IMR-90 (cell line): ENCODE measurements around the gene MYL11. TPM values are rescaled to one million over a fixed set of nuclear protein-coding genes. Genes with fewer than 3 reads are reported as not detected.

Experiments
- ATAC-seq: fragments of 200-7000 bp; cut with Tn5 transposase; 2 replicates; pipeline ENCODE4 v1.9.1; 2020; ENCODE audit warnings: low read depth, mild to moderate bottlenecking, moderate library complexity
- BruUV-seq: library from RNA; stranded (reverse); fragments of 400-500 nt; replicated peaks from 2 replicates; lab custom pipeline; 2021; lab: Mats Ljungman, UMichigan
- CTCF ChIA-PET: fragments of 300-600 bp; formaldehyde crosslinking; extraction: SDS; loops from one replicate; lab custom pipeline; 2021; ENCODE audit warnings: antibody characterized with exemption; lab: Yijun Ruan, JAX
- POLR2A ChIA-PET: fragments of 300-600 bp; sonication (Branson Sonifier 250); formaldehyde crosslinking; loops from one replicate; lab custom pipeline; 2022; ENCODE audit warnings: antibody characterized with exemption; ENCODE audit not compliant: unreplicated experiment; lab: Charles Lee
- DNase-seq: peaks from one replicate; pipeline ENCODE4 v3.0.0; 2013
- H2AFZ ChIP-seq: replicated peaks from 2 replicates; pipeline ENCODE3; 2013; ENCODE audit warnings: low read length, mild to moderate bottlenecking; ENCODE audit not compliant: poor library complexity
- H2AK5ac ChIP-seq: 2 replicates; pipeline ENCODE4 v1.6.1; 2013; ENCODE audit warnings: low read depth, low read length, inconsistent platforms
- H2AK9ac ChIP-seq: replicated peaks from 2 replicates; pipeline ENCODE3; 2013; ENCODE audit warnings: mild to moderate bottlenecking, low read depth, low read length, moderate library complexity; ENCODE audit not compliant: poor library complexity
- H2BK120ac ChIP-seq: 2 replicates; pipeline ENCODE4 v1.6.1; 2013; ENCODE audit warnings: low read depth, low read length, inconsistent platforms
- H2BK15ac ChIP-seq: 3 replicates; pipeline ENCODE4 v1.6.1; 2013; ENCODE audit warnings: low read depth, low read length, inconsistent platforms
- H2BK20ac ChIP-seq: 2 replicates; pipeline ENCODE4 v1.6.1; 2013; ENCODE audit warnings: low read depth, mild to moderate bottlenecking, inconsistent platforms, low read length, moderate library complexity
- H2BK5ac ChIP-seq: 2 replicates; pipeline ENCODE4 v1.6.1; 2013; ENCODE audit warnings: mild to moderate bottlenecking, low read depth, low read length, inconsistent platforms; ENCODE audit not compliant: poor library complexity, severe bottlenecking
- H3K14ac ChIP-seq: replicated peaks from 2 replicates; pipeline ENCODE4 v1.6.1; 2013; ENCODE audit warnings: low read depth, low read length, inconsistent platforms
- H3K18ac ChIP-seq: 2 replicates; pipeline ENCODE4 v1.6.1; 2013; ENCODE audit warnings: low read depth, low read length, control low read depth
- H3K23ac ChIP-seq: 2 replicates; pipeline ENCODE4 v1.6.1; 2013; ENCODE audit warnings: low read depth, low read length, inconsistent platforms
- H3K27ac ChIP-seq: 2 replicates; pipeline ENCODE4 v1.5.1; 2013; ENCODE audit warnings: mild to moderate bottlenecking, control low read depth, low read length; ENCODE audit not compliant: insufficient read depth
- H3K27me3 ChIP-seq: 2 replicates; pipeline ENCODE4 v1.6.1; 2013; ENCODE audit warnings: low read length; ENCODE audit not compliant: control insufficient read depth, insufficient read depth
- H3K36me3 ChIP-seq: 2 replicates; pipeline ENCODE4 v1.6.1; 2013; ENCODE audit warnings: low read length, mixed read lengths; ENCODE audit not compliant: control insufficient read depth, insufficient read depth
- H3K4ac ChIP-seq: 2 replicates; pipeline ENCODE4 v1.6.1; 2013; ENCODE audit warnings: low read depth, low read length, inconsistent platforms
- H3K4me1 ChIP-seq: 2 replicates; pipeline ENCODE4 v1.6.1; 2013; ENCODE audit warnings: low read length, mixed read lengths; ENCODE audit not compliant: control insufficient read depth, insufficient read depth
- H3K4me2 ChIP-seq: 2 replicates; pipeline ENCODE4 v1.6.1; 2013; ENCODE audit warnings: low read depth, mild to moderate bottlenecking, control low read depth, low read length, moderate library complexity
- H3K4me3 ChIP-seq: 2 replicates; pipeline ENCODE4 v1.5.1; 2013; ENCODE audit warnings: low read depth, mild to moderate bottlenecking, control low read depth, low read length, moderate library complexity; ENCODE audit not compliant: insufficient read depth
- H3K56ac ChIP-seq: 2 replicates; pipeline ENCODE4 v1.6.1; 2013; ENCODE audit warnings: low read length, inconsistent platforms; ENCODE audit not compliant: insufficient read depth; ENCODE audit errors: extremely low read depth
- H3K79me1 ChIP-seq, 2 experiments: 2 replicates each; pipeline ENCODE4 v1.6.1; 2013; ENCODE audit warnings: low read length in 2 of 2, inconsistent platforms in 1 of 2, low read depth in 1 of 2
- H3K9ac ChIP-seq: 2 replicates; pipeline ENCODE4 v1.6.1; 2013; ENCODE audit warnings: low read depth, low read length, control low read depth
- H3K9me1 ChIP-seq: 2 replicates; pipeline ENCODE4 v1.6.1; 2013; ENCODE audit warnings: low read length, inconsistent platforms; ENCODE audit not compliant: insufficient read depth
- H3K9me3 ChIP-seq: 2 replicates; pipeline ENCODE4 v1.6.1; 2013; ENCODE audit warnings: low read length; ENCODE audit not compliant: control insufficient read depth, insufficient read depth
- H4K20me1 ChIP-seq: 2 replicates; pipeline ENCODE4 v1.6.1; 2013; ENCODE audit warnings: low read length, inconsistent platforms; ENCODE audit not compliant: insufficient read depth
- H4K5ac ChIP-seq: 2 replicates; pipeline ENCODE4 v1.6.1; 2013; ENCODE audit warnings: mild to moderate bottlenecking, low read depth, low read length, control low read depth
- H4K8ac ChIP-seq, 2 experiments: 2 replicates each; pipeline ENCODE4 v1.6.1; 2013; ENCODE audit warnings: low read depth in 2 of 2, low read length in 2 of 2, control low read depth in 1 of 2, inconsistent platforms in 1 of 2
- H4K91ac ChIP-seq: 2 replicates; pipeline ENCODE4 v1.6.1; 2013; ENCODE audit warnings: low read depth, low read length, inconsistent platforms; ENCODE audit not compliant: insufficient read depth
- FOS ChIP-seq: fragments of 150-350 bp; IDR thresholded peaks from 2 replicates; pipeline ENCODE4 v1.6.1; 2016; ENCODE audit warnings: low read depth, low read length
- MAFK ChIP-seq: IDR thresholded peaks from 2 replicates; pipeline ENCODE4 v1.6.1; 2012; ENCODE audit warnings: low read depth, low read length, improper control_type of control experiment
- MAZ ChIP-seq: IDR thresholded peaks from 2 replicates; pipeline ENCODE4 v1.6.1; 2012; ENCODE audit warnings: low read depth, mild to moderate bottlenecking, low read length, improper control_type of control experiment, moderate library complexity, borderline replicate concordance
- POLR2A ChIP-seq: IDR thresholded peaks from 2 replicates; pipeline ENCODE4 v1.6.1; 2012; ENCODE audit warnings: mild to moderate bottlenecking, low read depth, low read length
- WGBS, 2 experiments: methylation state at CpG; one replicate each; pipeline versions ENCODE4 v1.1.5 to v1.1.7; 2013; ENCODE audit warnings: missing lambda C conversion rate in 2 of 2; ENCODE audit not compliant: insufficient read length in 1 of 2; ENCODE audit errors: extremely low coverage in 2 of 2; 5-methylcytosine and 5-hydroxymethylcytosine counted together
- dilution Hi-C: fragments of 300-500 bp; cut with HindIII; formaldehyde crosslinking; loops from one replicate; pipeline ENCODE4 v1.14.3; 2018; ENCODE audit warnings: low sequenced_read_pairs; ENCODE audit not compliant: unreplicated experiment
- in situ Hi-C: fragments of 300-500 bp; cut with MboI; formaldehyde crosslinking; loops from 3 replicates; pipeline ENCODE4 v1.14.3; 2019; ENCODE audit warnings: low sequenced_read_pairs, inconsistent platforms, mixed read lengths
- intact Hi-C: fragments of 100-400 bp; cut with micrococcal nuclease; formaldehyde crosslinking; loops from 2 replicates; pipeline ENCODE4 v1.10.0; 2022
- polyA plus RNA-seq, 3 experiments: library from polyadenylated mRNA; depleted of rRNA; stranded (reverse); fragments of >200 nt; gene quantifications; 2 replicates each; pipeline ENCODE4 v1.2.3, GENCODE V29; 2012; ENCODE audit warnings: low replicate concordance in 1 of 3
- total RNA-seq: library from RNA; depleted of rRNA; stranded (reverse); fragments of >200 nt; gene quantifications from 2 replicates; pipeline ENCODE4 v1.2.3, GENCODE V29; 2012
- TF ChIP-seq, protein P1 (sequence below): conservative IDR thresholded peaks from 2 replicates; pipeline ENCODE4 v1.5.1; 2012; ENCODE audit warnings: mild to moderate bottlenecking, low read depth, low read length, improper control_type of control experiment

Gene MYL11
- total and polyA plus RNA-seq, 2 of the 4 experiments (the other 2 are of a cell fraction) = 1.1 TPM; not detected in 1

DNA sequence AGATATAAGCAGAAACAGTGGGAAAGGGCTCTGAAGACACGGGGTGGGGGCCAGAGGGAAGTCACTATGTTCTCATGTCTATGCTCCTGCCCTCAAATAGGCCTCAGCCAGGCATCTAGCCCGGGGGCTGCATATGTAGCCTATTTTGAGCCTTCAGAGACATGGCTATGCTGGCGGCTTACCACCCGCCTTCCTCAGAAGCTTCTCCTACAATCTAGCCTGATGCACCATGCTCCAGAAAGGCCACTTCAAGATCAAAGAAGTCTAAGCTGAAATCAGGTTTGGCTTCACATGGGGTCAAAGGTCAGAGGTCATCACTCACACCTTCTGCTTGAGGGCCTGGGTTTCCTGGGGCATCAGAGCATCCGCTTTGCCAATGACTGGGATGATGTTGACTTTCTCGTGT, 6.2 kb downstream of the MYL11 start:
- H4K91ac ChIP-seq = no peak overlapping the region
- peaks cover 5 to 30% of the 10 kb centered on the region in 2 experiments for H3K79me1 ChIP-seq
- H4K20me1 ChIP-seq = peaks cover 10% of the 10 kb centered on the region
- DNase-seq = no peak
- no peak overlapping the region for H4K8ac ChIP-seq
- H3K4ac ChIP-seq = no peak overlapping the region
- no peak overlapping the region for H2AK5ac ChIP-seq
- no peak overlapping the region for H3K4me2 ChIP-seq
- peaks cover 7% of the 10 kb centered on the region for H3K4me1 ChIP-seq
- no peak overlapping the region for H3K23ac ChIP-seq
- dilution Hi-C loops (no loop called here), intact Hi-C loops (no loop called here), in situ Hi-C loops (no loop called here)
- WGBS, 2 experiments = 94% methylated on average over 6 of the region's 6 CpGs; no CpG with 5 or more reads in 1 of the 2 experiments
- H2BK5ac ChIP-seq = no peak overlapping the region
- H4K5ac ChIP-seq = no peak overlapping the region
- H2BK15ac ChIP-seq = no peak overlapping the region
- H3K14ac ChIP-seq = no peak overlapping the region
- no peak overlapping the region for H2AK9ac ChIP-seq
- CTCF ChIA-PET = no interaction called here
- H3K9me3 ChIP-seq = no peaks in the 10 kb centered on the region
- no peak overlapping the region for H2BK120ac ChIP-seq
- no peak overlapping the region for H3K4me3 ChIP-seq
- H3K18ac ChIP-seq = no peak overlapping the region
- no peaks in the 10 kb centered on the region for H3K27me3 ChIP-seq
- H2AFZ ChIP-seq = no peak overlapping the region
- no peaks in the 10 kb centered on the region for H3K36me3 ChIP-seq
- BruUV-seq = no TSS peak
- POLR2A ChIA-PET = no interaction called here
- H3K56ac ChIP-seq = no peak overlapping the region
- H3K27ac ChIP-seq = no peak overlapping the region
- TF ChIP-seq MAFK (no peak), MAZ (no peak), FOS (no peak), POLR2A (no peak)
- TF ChIP-seq, protein P1, sequence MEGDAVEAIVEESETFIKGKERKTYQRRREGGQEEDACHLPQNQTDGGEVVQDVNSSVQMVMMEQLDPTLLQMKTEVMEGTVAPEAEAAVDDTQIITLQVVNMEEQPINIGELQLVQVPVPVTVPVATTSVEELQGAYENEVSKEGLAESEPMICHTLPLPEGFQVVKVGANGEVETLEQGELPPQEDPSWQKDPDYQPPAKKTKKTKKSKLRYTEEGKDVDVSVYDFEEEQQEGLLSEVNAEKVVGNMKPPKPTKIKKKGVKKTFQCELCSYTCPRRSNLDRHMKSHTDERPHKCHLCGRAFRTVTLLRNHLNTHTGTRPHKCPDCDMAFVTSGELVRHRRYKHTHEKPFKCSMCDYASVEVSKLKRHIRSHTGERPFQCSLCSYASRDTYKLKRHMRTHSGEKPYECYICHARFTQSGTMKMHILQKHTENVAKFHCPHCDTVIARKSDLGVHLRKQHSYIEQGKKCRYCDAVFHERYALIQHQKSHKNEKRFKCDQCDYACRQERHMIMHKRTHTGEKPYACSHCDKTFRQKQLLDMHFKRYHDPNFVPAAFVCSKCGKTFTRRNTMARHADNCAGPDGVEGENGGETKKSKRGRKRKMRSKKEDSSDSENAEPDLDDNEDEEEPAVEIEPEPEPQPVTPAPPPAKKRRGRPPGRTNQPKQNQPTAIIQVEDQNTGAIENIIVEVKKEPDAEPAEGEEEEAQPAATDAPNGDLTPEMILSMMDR = no peak
- ATAC-seq = no peak
- no peak overlapping the region for H3K9ac ChIP-seq
- H3K9me1 ChIP-seq = peaks cover 16% of the 10 kb centered on the region
- H2BK20ac ChIP-seq = no peak overlapping the region
